GM10847 (cell line): ENCODE results near the gene PLXNC1.

Experiments used
- POLR2A ChIP-seq: IDR thresholded peaks from 2 replicates; pipeline ENCODE4 v1.6.1; 2011; ENCODE audit not compliant: insufficient read length; ENCODE audit errors: extremely low read depth

Gene PLXNC1

DNA sequence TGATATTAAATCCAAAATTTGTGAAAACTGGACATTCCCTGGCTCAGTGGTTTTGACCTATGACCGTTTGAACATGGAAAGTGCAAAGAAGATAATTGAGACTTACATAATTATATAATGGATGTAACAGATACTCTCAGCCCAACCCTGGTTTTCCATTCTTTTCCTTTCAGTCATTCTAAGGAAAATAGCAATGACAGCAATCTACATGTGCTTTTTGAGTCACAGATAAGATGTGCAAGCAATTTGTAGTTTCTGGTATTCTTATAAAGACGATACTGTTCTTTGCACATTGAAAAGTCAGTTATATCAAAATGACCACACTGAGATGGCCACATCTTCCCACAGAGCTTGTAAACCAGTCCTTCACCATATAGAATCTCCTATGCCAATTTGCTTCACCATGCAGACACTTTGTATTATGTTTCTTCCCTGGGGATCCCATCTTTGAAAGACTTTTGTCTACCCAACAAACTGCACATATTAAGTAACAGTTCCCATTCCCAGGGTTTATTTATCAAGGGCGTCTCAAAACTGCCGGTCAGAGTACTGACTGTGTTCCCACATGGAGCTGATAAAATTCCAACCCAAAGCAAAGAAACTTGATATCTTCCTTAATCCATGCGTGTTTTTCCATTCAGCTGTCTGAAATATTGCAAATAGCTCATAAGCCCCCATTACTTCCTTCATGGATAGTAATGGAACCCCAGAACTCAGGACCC is 34.8 kb downstream of the PLXNC1 start:
- no peak for TF ChIP-seq POLR2A

DNA sequence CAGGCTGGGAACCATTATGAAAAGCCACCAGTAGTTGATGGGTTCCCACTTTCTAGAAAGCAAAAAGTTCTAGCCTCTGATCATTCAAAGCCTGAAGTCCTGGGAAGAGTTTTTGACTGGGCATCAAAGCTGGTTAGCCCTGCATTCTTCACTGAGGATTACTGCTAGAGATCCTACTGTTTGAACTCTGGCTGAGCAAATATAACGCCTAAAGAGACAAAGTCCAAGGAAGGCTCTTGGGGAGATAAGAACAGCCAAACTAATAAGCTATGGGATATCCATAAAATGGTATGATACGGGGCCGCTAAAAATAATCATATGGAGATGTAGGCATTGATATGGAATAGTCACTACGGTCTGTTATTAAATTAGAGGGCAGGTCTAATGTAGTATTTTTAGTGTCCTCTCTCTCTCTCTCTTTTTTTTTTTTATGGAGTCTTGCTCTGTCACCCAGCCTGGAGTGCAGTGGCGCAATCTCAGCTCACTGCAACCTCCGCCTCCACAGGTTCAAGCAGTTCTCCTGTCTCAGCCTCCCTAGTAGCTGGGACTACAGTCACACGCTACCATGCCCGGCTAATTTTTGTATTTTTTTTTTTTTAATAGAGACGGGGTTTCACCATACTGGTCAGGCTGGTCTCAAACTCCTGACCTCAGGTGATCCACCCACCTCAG is 35.5 kb downstream of the PLXNC1 start:
- TF ChIP-seq POLR2A, result no peak

DNA sequence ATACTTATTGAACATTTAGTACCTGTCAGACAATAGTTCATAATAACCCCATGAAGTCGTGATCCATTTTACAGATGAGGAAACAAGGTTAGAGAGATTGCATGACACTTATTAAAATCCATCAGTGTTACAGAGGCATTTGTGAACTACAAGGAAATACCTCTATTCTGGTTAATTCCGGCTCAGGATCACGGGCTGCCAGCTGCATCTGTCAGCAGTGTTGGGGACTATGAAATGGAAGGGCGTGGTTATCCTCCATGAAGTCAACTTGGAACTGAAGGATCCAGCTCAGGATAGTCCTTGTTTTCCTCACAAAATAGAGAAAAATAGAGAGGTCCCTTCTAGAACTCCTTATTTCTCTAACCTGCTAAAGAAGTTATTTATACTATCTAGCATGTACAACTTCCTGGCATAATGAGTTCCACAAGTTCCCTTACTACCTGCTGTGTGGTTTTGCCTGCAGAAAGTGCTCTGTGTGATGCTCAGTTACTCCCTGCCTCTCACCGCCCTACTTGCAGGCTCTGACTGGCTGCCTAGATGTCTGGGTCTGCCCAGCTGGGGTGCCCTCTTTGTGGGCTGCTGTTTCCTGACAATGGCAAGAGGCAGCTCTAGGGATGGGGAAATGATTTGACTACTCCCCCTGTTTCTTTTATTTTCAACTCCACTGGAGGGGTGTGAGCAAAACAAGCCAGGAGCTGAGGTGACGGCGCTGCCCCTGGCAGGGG is 36.8 kb downstream of the PLXNC1 start:
- TF ChIP-seq POLR2A, result no peak

DNA sequence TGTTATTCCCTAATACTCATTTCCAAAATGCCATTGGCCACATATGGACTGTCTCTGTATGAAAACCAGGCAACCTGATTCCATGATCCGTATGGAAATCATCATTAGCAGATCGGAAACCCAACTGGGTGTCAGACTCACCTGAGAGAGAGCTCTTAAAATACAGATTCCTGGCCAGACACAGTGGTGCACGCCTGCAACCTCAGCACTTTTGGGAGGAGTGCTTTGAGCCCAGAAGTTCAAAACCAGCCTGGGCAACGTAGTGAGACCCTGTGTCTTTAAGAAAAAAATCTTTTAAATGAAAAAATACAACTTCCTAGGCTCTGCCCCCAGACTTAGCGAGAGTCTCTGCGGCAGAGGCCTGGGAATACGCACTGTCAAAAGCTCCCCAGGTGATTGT is 37.4 kb downstream of the PLXNC1 start:
- TF ChIP-seq POLR2A, result no peak

DNA sequence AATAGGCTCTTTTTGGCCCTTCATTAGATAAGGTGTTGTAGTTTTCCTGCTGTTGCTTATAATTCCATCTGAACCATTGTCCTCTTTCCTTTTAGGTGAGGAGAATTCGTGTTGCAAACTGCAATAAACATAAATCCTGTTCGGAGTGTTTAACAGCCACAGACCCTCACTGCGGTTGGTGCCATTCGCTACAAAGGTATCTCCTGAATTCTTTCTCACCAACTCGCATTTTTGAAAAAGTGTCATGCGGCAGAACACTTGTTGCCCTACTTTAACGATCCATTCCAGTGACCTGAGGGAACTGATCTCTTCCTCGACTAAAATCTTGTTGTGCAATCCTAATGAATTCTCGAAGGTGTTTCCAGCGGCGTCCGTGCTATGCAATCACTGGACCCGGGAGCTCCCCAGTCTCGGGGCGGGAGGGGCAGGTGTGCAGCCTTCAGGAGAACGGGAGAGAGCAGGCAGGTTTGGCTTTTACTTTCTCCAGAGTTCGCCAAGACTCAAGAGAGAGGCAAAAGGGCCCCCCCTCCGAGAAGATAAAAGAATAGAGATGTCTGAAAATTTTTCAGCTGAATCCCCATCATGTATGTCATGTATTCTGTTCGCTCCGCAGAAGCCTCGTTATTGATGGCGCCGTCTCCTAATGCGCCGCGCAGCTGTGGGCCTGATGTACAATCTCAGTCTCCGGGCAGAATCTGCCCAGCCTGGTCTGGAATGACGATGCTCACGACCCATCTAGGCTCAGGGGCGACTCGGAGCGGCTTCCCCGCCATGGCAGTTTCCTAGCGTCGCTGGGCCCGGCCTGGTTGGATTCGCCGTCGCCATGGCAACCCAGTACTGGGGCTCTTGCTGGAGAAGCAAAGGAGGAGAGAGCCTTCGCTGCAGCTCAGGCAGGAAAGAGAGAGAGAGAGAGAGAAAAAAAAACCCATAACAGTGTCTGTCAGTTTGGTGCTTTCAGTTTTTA is 38.2 kb downstream of the PLXNC1 start:
- TF ChIP-seq POLR2A, result no peak

DNA sequence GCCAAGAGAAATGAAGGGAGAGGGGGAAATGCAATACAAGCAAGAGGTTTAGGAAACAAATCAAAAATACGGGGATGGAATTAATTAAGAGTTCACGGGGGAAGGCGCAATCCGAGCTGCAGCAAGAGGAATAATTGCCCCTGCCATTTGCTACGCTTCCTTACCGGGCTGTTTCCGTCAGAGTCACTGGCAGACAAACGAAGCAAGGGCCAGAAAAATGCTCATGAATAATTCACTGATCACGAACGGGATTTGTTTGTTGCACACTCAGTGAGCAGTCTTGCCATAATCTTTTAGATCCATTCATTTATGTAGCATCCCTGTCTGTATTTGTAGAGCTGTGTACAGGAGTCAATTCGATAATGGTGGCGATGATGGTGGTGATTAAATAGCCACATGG is 39.0 kb downstream of the PLXNC1 start:
- no peak for TF ChIP-seq POLR2A

DNA sequence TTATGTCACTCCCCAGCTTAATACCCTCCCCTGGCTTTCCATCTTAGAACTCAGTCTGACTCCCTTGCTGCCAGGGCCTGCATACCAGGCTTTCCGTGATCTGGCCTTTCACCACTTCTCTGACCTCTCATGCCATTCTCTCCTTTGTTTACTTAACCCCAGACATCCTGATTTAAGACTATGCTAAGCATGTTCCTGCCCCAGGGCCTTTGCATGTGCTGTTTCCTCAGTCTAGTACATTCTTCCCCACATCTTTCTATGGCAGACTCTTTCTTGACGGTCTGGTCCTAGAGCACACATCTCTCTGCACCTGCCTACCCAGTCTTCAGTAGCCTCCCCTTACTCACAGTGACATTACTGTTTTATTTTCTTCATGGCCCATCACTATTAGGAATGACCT is 42.2 kb downstream of the PLXNC1 start:
- TF ChIP-seq POLR2A, result no peak

DNA sequence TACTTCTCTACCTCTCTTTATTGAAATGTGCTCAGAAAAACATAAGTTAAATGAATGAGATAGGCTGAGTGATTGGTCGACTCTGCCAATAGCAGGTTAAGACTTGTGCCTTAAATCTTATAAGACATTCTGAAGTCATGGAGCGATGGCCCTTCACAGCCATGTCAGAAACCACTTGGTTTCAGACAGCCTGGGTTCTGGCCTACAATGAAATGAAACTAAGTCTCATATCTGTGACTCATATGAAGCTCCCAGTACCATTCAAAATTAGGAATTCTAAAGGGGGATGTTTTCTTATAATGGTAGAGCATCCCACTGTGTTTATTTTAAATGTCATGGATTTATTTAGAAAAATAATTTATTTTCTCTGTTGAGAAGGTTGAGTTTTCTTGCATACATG is 42.6 kb downstream of the PLXNC1 start:
- no peak for TF ChIP-seq POLR2A

DNA sequence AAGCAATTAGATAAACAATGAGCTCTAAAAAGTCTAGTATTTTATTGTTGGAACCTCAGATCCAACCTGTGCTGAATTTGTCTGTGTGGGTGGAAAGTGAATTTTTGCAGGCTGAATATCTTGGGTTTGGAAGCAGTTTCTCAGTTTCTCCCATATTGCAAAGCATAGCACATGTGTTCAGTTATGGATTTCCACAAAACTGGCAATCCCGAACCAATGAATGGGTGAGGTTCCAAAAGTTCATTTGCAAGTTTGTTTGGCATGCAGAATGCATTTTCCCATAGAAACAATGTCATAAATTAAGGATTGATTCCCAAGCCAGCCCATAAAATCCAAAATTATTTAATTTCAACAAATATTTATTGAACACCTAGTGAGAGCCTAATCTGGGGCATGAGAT is 43.4 kb downstream of the PLXNC1 start:
- no peak for TF ChIP-seq POLR2A

DNA sequence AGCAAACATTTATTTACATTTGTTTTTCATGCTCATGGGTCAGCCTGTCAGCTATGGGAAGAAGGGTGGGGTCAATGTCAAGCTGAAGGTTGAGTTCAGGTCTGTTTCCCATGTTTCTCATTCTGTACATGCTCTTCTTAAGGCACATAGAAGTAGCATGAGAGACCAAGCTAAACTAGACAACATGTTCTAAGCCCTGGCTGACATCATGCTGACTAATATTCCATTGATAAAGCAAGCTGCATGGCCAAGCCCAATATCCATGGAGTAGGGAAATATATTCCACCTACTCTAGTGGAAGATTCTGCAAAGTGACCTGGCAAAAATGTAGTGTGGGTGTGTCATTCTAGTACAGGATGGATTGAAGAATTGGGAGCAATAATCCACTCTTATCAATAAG is 44.1 kb downstream of the PLXNC1 start:
- TF ChIP-seq POLR2A, result no peak

DNA sequence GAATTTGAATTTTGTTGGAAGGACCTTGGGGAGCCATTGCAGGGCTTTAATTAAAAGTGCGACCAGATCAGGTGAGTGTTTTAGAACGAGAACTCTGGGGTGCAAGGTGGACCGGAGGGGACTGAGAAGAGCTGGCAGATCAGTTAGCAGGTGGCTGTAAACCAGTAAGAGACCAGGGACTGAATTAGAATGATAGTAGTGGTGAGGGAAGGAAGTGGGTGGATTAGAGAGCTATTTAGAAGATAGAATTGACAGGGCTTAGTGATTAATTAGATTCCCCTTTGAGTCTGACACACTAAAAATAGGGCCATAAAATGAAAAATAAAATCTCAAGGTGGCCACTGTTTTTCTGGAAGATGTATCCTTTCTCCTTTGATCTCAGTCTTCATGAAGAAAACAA is 44.8 kb downstream of the PLXNC1 start:
- TF ChIP-seq POLR2A, result no peak

DNA sequence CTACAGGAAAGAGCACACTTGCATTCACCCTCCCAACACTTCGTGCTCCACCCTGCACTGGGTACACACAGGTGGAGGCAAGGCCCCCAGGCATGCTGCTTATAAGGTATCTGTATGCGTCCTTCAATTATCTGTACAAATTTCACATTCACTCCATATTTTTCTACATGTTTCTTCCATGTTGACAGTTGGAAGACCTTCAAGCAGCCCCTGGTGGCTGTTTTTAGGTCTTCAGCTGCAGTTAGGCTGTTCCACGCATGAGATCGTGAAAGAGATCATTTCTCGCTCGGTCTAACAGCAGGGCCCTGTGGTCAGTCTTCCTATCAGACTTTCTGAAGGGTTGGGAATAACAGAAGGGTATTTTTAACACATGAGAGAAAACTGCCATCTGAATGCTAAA is 47.1 kb downstream of the PLXNC1 start:
- no peak for TF ChIP-seq POLR2A

DNA sequence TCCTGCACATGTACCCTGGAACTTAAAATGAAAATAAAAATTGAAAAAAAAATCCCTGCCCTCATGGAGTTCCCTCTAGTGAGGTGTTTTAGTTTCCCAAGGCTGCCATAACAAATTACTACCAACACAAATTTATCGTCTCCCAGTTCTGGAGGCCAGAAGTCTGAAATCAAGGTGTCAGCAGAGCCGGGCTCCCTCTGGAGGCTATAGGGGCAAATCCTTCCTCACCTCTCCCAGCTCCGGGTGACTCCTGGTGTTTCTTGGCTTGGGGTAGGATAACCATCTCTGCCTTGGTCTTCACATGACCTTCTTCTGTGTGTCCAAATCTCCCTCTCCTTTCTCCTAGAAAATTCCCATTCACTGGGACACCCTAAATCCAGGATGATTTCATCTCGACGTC is 50.1 kb downstream of the PLXNC1 start:
- no peak for TF ChIP-seq POLR2A

DNA sequence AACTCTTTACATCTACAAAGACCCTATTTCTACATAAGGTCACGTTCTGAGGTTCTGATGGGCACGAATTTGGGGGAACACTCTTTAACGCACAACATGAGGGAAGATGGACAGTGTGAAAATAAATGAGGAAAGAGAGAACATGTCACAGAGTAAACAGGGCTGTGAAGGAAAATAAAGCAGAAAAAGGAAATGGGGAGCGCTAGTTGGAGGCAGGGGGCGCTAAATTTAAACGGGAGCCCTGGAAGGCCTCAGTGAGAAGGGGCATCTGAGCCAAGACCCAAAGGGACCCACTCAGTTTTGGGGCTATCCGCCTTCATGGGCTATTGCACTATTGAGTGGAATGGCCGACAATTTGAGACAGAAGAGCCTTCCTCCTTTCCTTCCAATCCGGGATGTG is 50.5 kb downstream of the PLXNC1 start:
- TF ChIP-seq POLR2A, result no peak

DNA sequence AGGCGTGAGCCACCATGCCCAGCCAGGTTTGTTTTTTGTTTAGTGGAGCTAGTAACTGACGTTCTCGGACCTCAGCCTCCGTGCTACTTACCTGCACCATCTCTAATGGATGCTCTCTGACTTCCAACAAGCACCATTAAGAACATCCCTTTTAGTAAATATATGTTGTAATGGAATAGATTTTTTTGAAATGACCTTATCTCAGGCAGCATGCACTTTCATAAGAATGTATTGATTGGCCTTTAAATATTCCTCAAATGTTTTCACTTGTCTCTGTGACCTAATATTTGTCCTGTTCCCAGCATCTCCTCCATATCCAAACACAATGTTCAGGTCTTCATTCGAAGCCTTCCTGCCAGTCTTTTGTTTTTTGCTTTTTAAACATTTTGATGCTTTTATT is 51.7 kb downstream of the PLXNC1 start:
- no peak for TF ChIP-seq POLR2A

DNA sequence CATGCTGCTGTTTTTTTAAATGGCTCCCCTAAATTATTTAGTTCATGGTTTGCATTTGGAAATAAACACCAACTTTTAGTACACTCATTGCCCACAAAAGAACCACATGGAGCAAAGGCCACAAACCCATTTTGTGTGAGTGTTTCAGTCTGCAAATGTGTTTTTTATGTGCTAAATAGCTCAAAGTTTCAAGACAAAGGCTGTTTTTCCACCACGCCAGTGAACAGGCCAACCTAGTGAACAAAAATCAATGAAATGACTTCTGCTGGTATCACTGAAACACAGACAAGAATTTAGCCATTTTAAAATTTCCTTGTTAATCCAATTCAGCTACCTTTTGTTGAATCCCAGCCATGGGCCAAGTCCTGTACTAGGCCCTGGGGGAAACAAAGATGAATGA is 52.3 kb downstream of the PLXNC1 start:
- no peak for TF ChIP-seq POLR2A
